Right lobe of liver (tissue), 4 donors: ENCODE results near the gene OLFM3.

Source experiments
- CTCF ChIP-seq, 4 donors: fragments of 200-600 bp in 3 of 4; fragments of 450-650 bp in 1 of 4; IDR thresholded peaks; one replicate each; pipeline versions ENCODE4 v1.5.1 to v1.8.0; 2016 to 2022; ENCODE audit warnings: antibody characterized with exemption in 4 of 4, mild to moderate bottlenecking in 2 of 4
- POLR2A ChIP-seq: fragments of 450-650 bp; IDR thresholded peaks from one replicate; pipeline ENCODE4 v1.6.1; 2017; ENCODE audit warnings: antibody characterized with exemption, mild to moderate bottlenecking
- donor health status: DM: no; HTN: no; CAD: no.
- donor health status: DM: no; HTN: no; CAD: no.
- donor health status: DM: no; HTN: yes; CAD: no.

- TF ChIP-seq CTCF (IDR thresholded peaks at IDR 0.05) = no peak
- TF ChIP-seq POLR2A = no peak
Observed at GRCh38 chr1:101974599-101975274, 22.0 kb downstream of the OLFM3 start.
